Stimulated activated CD4-positive, alpha-beta T cell treated with anti-CD3 and anti-CD28 coated beads, Interleukin-1b, Interleukin-23, amount 100 ng/mL, for 24 hours (primary cell): Measurements from ENCODE around the gene PPP1CA.

Source experiments
- DNase-seq, 4 experiments: peaks; one replicate each; pipeline ENCODE4 v3.0.0-alpha.2; 2020; ENCODE audit warnings: low read depth in 4 of 4, low spot score in 1 of 4

Gene PPP1CA

GRCh38 chr11:67401495-67402191, at the start of gene PPP1CA:
Gene PPP1CA (minus strand): TSS chr11:67401858. CDS start chr11:67401782, 76 bp downstream.
- DNase-seq: peak; percentile 83 to 92 (median 85)

GRCh38 chr11:67450796-67451657, 49.4 kb upstream of the PPP1CA start:
- no peak for DNase-seq

- no peak for DNase-seq
Measured at GRCh38 chr11:67449116-67449844, 47.6 kb upstream of the PPP1CA start.

- DNase-seq: no peak
Measured at GRCh38 chr11:67448220-67448609, 46.6 kb upstream of the PPP1CA start.

GRCh38 chr11:67445515-67445914, 43.9 kb upstream of the PPP1CA start:
- no peak for DNase-seq

GRCh38 chr11:67442504-67443404, 41.1 kb upstream of the PPP1CA start:
- no peak for DNase-seq

- DNase-seq: no peak
Measured at GRCh38 chr11:67441731-67442351, 40.2 kb upstream of the PPP1CA start.

GRCh38 chr11:67441098-67441563, 39.5 kb upstream of the PPP1CA start:
- no peak for DNase-seq

GRCh38 chr11:67440229-67441097, 38.8 kb upstream of the PPP1CA start:
- DNase-seq: no peak

- no peak for DNase-seq
Measured at GRCh38 chr11:67439321-67440228, 37.9 kb upstream of the PPP1CA start.

GRCh38 chr11:67438158-67438902, 36.7 kb upstream of the PPP1CA start:
- peak in 2 of 4 experiments; percentile 70 to 87 for DNase-seq

- no peak for DNase-seq
Measured at GRCh38 chr11:67437809-67438157, 36.1 kb upstream of the PPP1CA start.

- peak in 2 of 4 experiments; percentile 51 to 78 for DNase-seq
Measured at GRCh38 chr11:67437082-67437808, 35.6 kb upstream of the PPP1CA start, which contains the start of gene PTPRCAP. Gene PTPRCAP (minus strand): TSS chr11:67437682. CDS start chr11:67437619, 63 bp downstream.

GRCh38 chr11:67436459-67437081, 34.9 kb upstream of the PPP1CA start:
- DNase-seq: peak in 2 of 4 experiments; percentile 71 to 88

GRCh38 chr11:67435727-67436458, 34.2 kb upstream of the PPP1CA start:
- DNase-seq: no peak
